Fibroblast of mammary gland (primary cell): ENCODE results near the gene B4GALNT1.
"Not testable (repeated sequence)": the region's sequence is repeated elsewhere in the genome, so short reads cannot be mapped to it uniquely, and the experiment has no call there.

Experiments used
- DNase-seq: peaks from one replicate; pipeline ENCODE4 v3.0.0-alpha.2; 2010; ENCODE audit warnings: low read depth
- H3K4me3 ChIP-seq: 2 replicates; pipeline ENCODE4 v1.5.1; 2011; ENCODE audit warnings: low read depth, mild to moderate bottlenecking, low read length, moderate library complexity; ENCODE audit not compliant: control insufficient read depth
- CTCF ChIP-seq: conservative IDR thresholded peaks from 2 replicates; pipeline ENCODE4 v1.5.1; 2011; ENCODE audit warnings: low read depth, low read length, inconsistent platforms; ENCODE audit not compliant: control insufficient read depth, insufficient read depth

Gene B4GALNT1

GRCh38 chr12:57661376-57661775, 28.4 kb upstream of the B4GALNT1 start:
- no peak for TF ChIP-seq CTCF
- no peak overlapping the region for H3K4me3 ChIP-seq
- DNase-seq: no peak

GRCh38 chr12:57658890-57659289, 25.9 kb upstream of the B4GALNT1 start:
- no peak for TF ChIP-seq CTCF
- DNase-seq: no peak
- no peak overlapping the region for H3K4me3 ChIP-seq

GRCh38 chr12:57657744-57658143, 24.7 kb upstream of the B4GALNT1 start:
- no peak overlapping the region for H3K4me3 ChIP-seq
- DNase-seq: peak; percentile 51
- TF ChIP-seq CTCF: no peak

- DNase-seq: not testable (repeated sequence)
Measured at GRCh38 chr12:57656408-57656807, 23.4 kb upstream of the B4GALNT1 start.

GRCh38 chr12:57655541-57656240, 22.7 kb upstream of the B4GALNT1 start:
- TF ChIP-seq CTCF: no peak
- no peak for DNase-seq
- H3K4me3 ChIP-seq: no peak overlapping the region

More at GRCh38 chr12:57656408-57656807, 23.4 kb upstream of the B4GALNT1 start:
- not testable (repeated sequence) for H3K4me3 ChIP-seq

- DNase-seq: no peak
- no peak overlapping the region for H3K4me3 ChIP-seq
- no peak for TF ChIP-seq CTCF
Measured at GRCh38 chr12:57654042-57654441, 21.0 kb upstream of the B4GALNT1 start.

GRCh38 chr12:57646659-57647049, 13.7 kb upstream of the B4GALNT1 start:
- DNase-seq, H3K4me3 ChIP-seq: not testable (repeated sequence)

GRCh38 chr12:57645990-57646658, 13.1 kb upstream of the B4GALNT1 start:
- peak; percentile 54 for DNase-seq

More at GRCh38 chr12:57645990-57646658, 13.1 kb upstream of the B4GALNT1 start:
- H3K4me3 ChIP-seq: not testable (repeated sequence)
